GM12878 (cell line): ENCODE data around the gene M1AP. TPM values are rescaled to one million over a fixed set of nuclear protein-coding genes. Genes with fewer than 3 reads are reported as not detected.

ENCODE experiments used
- DPF2 ChIP-seq: fragments of 450-650 bp; IDR thresholded peaks from 2 replicates; pipeline ENCODE4 v1.6.1; 2017; ENCODE audit warnings: mild to moderate bottlenecking
- FOXK2 ChIP-seq: fragments of 450-650 bp; IDR thresholded peaks from 2 replicates; pipeline ENCODE4 v1.6.1; 2017; ENCODE audit warnings: mild to moderate bottlenecking, moderate library complexity
- HDAC6 ChIP-seq: fragments of 200-600 bp; sonication (generic); IDR thresholded peaks from one replicate; pipeline ENCODE4 v1.8.0; 2017; ENCODE audit warnings: antibody characterized with exemption; ENCODE audit not compliant: unreplicated experiment
- HDGF ChIP-seq: fragments of 450-650 bp; IDR thresholded peaks from 2 replicates; pipeline ENCODE4 v1.6.1; 2016; ENCODE audit warnings: antibody characterized with exemption
- IKZF1 ChIP-seq: fragments of 450-650 bp; conservative IDR thresholded peaks from 2 replicates; pipeline ENCODE4 v1.6.1; 2017; ENCODE audit warnings: antibody characterized with exemption, mild to moderate bottlenecking
- MTA2 ChIP-seq: fragments of 450-650 bp; IDR thresholded peaks from 2 replicates; pipeline ENCODE4 v1.6.1; 2016; ENCODE audit warnings: low read depth, mild to moderate bottlenecking, moderate library complexity
- NFIC ChIP-seq: IDR thresholded peaks from 2 replicates; pipeline ENCODE4 v1.6.1; 2012; ENCODE audit warnings: low read depth, mild to moderate bottlenecking, inconsistent platforms, low read length, moderate library complexity
- NR2C2 ChIP-seq: IDR thresholded peaks from 2 replicates; pipeline ENCODE4 v1.6.1; 2011; ENCODE audit warnings: borderline replicate concordance, low read depth; ENCODE audit not compliant: control insufficient read depth, insufficient read length
- POLR2AphosphoS5 ChIP-seq: IDR thresholded peaks from 2 replicates; pipeline ENCODE4 v1.6.1; 2011; ENCODE audit warnings: mild to moderate bottlenecking, low read length, inconsistent platforms
- RCOR1 ChIP-seq: conservative IDR thresholded peaks from 2 replicates; pipeline ENCODE4 v1.6.1; 2012; ENCODE audit warnings: low read depth, low read length, improper control_type of control experiment
- TBL1XR1 ChIP-seq: IDR thresholded peaks from 2 replicates; pipeline ENCODE4 v1.6.1; 2012; ENCODE audit warnings: low read depth, low read length, improper control_type of control experiment
- ZNF217 ChIP-seq: fragments of 450-650 bp; IDR thresholded peaks from 2 replicates; pipeline ENCODE4 v1.6.1; 2017; ENCODE audit warnings: antibody characterized with exemption, mild to moderate bottlenecking
- ZSCAN29 ChIP-seq: fragments of 450-650 bp; IDR thresholded peaks from 2 replicates; pipeline ENCODE4 v1.6.1; 2017; ENCODE audit warnings: mild to moderate bottlenecking, moderate library complexity
- polyA plus RNA-seq, 11 experiments: library from polyadenylated mRNA; depleted of rRNA in 4 of 11; unstranded in 6 of 11; stranded (reverse) in 5 of 11; fragments of >200 nt; fragmentation: Nextera tagmentation in 4 of 11; fragmentation: Illumina TruSeq in 1 of 11; extraction: Ambion mirVana in 4 of 11; extraction: Trizol in 1 of 11; gene quantifications; 1 replicate in 1 of 11; 2 replicates in 10 of 11; pipeline versions ENCODE4 v1.2.1 to v1.2.3, GENCODE V29; 2011 to 2016; ENCODE audit warnings: inconsistent platforms in 2 of 11, missing spikeins in 2 of 11, low read depth in 1 of 11
- total RNA-seq, 4 experiments: library from RNA; depleted of rRNA in 3 of 4; stranded (reverse); fragments of >200 nt in 3 of 4; fragmentation: Illumina TruSeq in 1 of 4; extraction: Trizol in 1 of 4; gene quantifications; 2 replicates each; pipeline versions ENCODE4 v1.2.1 to v1.2.3, GENCODE V29; 2013 to 2021
- TF ChIP-seq, protein P1 (sequence below): fragments of 450-650 bp; IDR thresholded peaks from 2 replicates; pipeline ENCODE4 v1.6.1; 2017; ENCODE audit warnings: low read depth, mild to moderate bottlenecking, moderate library complexity
- TF ChIP-seq, protein P2 (sequence below): fragments of 450-650 bp; formaldehyde crosslinking; IDR thresholded peaks from 2 replicates; pipeline ENCODE4 v1.4.0; 2020; ENCODE audit warnings: mild to moderate bottlenecking, moderate library complexity
- TF ChIP-seq, protein P3 (sequence below): fragments of 450-650 bp; IDR thresholded peaks from 2 replicates; pipeline ENCODE4 v1.6.1; 2016; ENCODE audit warnings: mild to moderate bottlenecking
- TF ChIP-seq, protein P4 (sequence below): fragments of 450-650 bp; formaldehyde crosslinking; IDR thresholded peaks from 2 replicates; pipeline ENCODE4 v1.5.0; 2022; ENCODE audit warnings: mild to moderate bottlenecking, missing genetic modification characterization
- TF ChIP-seq, protein P5 (sequence below): fragments of 450-650 bp; IDR thresholded peaks from 2 replicates; pipeline ENCODE4 v1.6.1; 2017; ENCODE audit warnings: mild to moderate bottlenecking

Gene M1AP
- total and polyA plus RNA-seq, 10 of the 15 experiments (the other 5 are each of a cell fraction or from before 2014, with no cell fraction given), result 0.04 to 0.32 (median 0.16) TPM; not detected in 4

DNA sequence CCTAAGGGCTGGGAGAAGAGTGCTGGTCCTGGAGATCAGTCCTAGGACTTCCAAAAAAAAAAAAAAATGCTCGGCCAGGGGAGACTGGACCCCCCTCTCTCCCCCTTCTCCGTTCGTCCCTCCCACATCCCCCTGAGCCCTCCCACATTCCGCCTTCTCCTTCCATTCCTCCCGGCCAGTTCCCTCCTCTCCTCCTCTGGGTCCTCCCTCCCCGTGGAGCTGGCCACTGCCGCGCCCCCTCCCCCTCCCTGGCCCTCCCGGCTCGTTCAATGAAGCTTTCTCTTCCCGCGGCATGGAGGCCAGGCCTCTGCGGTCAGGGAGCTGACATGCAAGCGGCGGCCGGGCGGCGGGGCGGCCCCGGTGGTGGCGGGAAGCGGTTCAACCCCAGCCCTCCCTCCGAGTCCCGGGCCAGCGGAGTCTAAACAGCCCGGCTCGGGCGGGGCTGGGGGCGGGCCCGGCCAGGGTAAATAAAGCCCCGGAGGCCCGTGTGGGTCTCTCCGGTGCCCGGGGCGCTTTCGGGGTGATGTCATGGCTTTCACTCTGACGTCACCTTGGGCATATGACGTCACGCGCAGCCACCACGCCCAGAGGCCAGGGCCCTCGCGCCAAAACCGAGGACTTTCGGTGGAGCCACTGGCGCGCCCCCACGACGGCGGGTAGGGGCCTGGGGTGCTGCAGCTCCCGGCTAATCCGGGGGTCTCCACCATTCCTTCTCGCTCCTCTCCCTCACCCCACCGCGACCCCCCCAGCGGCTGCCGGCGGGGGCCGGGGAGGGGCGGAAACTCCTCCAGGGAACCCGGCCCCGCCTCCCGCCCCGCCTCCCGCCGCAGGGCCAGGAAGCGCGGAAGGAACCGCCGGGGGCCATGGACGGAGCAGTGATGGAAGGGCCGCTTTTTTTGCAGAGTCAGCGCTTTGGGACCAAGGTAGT lies 94.0 kb downstream of the M1AP start, which contains the start of the genes DOK1 and LOXL3 (continued):
- TF ChIP-seq, protein P1, sequence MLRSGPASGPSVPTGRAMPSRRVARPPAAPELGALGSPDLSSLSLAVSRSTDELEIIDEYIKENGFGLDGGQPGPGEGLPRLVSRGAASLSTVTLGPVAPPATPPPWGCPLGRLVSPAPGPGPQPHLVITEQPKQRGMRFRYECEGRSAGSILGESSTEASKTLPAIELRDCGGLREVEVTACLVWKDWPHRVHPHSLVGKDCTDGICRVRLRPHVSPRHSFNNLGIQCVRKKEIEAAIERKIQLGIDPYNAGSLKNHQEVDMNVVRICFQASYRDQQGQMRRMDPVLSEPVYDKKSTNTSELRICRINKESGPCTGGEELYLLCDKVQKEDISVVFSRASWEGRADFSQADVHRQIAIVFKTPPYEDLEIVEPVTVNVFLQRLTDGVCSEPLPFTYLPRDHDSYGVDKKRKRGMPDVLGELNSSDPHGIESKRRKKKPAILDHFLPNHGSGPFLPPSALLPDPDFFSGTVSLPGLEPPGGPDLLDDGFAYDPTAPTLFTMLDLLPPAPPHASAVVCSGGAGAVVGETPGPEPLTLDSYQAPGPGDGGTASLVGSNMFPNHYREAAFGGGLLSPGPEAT, result peak; percentile 20; the same call in 1 of the 2 replicates
- no peak for TF ChIP-seq MTA2
- TF ChIP-seq NFIC, result no peak
- TF ChIP-seq NR2C2, result no peak
- TF ChIP-seq, protein P2, sequence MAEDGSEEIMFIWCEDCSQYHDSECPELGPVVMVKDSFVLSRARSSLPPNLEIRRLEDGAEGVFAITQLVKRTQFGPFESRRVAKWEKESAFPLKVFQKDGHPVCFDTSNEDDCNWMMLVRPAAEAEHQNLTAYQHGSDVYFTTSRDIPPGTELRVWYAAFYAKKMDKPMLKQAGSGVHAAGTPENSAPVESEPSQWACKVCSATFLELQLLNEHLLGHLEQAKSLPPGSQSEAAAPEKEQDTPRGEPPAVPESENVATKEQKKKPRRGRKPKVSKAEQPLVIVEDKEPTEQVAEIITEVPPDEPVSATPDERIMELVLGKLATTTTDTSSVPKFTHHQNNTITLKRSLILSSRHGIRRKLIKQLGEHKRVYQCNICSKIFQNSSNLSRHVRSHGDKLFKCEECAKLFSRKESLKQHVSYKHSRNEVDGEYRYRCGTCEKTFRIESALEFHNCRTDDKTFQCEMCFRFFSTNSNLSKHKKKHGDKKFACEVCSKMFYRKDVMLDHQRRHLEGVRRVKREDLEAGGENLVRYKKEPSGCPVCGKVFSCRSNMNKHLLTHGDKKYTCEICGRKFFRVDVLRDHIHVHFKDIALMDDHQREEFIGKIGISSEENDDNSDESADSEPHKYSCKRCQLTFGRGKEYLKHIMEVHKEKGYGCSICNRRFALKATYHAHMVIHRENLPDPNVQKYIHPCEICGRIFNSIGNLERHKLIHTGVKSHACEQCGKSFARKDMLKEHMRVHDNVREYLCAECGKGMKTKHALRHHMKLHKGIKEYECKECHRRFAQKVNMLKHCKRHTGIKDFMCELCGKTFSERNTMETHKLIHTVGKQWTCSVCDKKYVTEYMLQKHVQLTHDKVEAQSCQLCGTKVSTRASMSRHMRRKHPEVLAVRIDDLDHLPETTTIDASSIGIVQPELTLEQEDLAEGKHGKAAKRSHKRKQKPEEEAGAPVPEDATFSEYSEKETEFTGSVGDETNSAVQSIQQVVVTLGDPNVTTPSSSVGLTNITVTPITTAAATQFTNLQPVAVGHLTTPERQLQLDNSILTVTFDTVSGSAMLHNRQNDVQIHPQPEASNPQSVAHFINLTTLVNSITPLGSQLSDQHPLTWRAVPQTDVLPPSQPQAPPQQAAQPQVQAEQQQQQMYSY (CRISPR knock-in tag), result no peak
- TF ChIP-seq, protein P3, sequence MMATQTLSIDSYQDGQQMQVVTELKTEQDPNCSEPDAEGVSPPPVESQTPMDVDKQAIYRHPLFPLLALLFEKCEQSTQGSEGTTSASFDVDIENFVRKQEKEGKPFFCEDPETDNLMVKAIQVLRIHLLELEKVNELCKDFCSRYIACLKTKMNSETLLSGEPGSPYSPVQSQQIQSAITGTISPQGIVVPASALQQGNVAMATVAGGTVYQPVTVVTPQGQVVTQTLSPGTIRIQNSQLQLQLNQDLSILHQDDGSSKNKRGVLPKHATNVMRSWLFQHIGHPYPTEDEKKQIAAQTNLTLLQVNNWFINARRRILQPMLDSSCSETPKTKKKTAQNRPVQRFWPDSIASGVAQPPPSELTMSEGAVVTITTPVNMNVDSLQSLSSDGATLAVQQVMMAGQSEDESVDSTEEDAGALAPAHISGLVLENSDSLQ, result no peak
- TF ChIP-seq FOXK2, result no peak
- TF ChIP-seq ZSCAN29, result no peak
- TF ChIP-seq TBL1XR1, result no peak
- TF ChIP-seq RCOR1, result no peak
- TF ChIP-seq DPF2, result peak; percentile 91; the same call in 1 of the 2 replicates
- TF ChIP-seq, protein P4, sequence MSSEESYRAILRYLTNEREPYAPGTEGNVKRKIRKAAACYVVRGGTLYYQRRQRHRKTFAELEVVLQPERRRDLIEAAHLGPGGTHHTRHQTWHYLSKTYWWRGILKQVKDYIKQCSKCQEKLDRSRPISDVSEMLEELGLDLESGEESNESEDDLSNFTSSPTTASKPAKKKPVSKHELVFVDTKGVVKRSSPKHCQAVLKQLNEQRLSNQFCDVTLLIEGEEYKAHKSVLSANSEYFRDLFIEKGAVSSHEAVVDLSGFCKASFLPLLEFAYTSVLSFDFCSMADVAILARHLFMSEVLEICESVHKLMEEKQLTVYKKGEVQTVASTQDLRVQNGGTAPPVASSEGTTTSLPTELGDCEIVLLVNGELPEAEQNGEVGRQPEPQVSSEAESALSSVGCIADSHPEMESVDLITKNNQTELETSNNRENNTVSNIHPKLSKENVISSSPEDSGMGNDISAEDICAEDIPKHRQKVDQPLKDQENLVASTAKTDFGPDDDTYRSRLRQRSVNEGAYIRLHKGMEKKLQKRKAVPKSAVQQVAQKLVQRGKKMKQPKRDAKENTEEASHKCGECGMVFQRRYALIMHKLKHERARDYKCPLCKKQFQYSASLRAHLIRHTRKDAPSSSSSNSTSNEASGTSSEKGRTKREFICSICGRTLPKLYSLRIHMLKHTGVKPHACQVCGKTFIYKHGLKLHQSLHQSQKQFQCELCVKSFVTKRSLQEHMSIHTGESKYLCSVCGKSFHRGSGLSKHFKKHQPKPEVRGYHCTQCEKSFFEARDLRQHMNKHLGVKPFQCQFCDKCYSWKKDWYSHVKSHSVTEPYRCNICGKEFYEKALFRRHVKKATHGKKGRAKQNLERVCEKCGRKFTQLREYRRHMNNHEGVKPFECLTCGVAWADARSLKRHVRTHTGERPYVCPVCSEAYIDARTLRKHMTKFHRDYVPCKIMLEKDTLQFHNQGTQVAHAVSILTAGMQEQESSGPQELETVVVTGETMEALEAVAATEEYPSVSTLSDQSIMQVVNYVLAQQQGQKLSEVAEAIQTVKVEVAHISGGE, result no peak
- no peak; the same call in none of the 2 replicates for TF ChIP-seq ZNF217
- TF ChIP-seq HDAC6, result no peak
- no peak; the same call in 1 of the 2 replicates for TF ChIP-seq HDGF
- TF ChIP-seq IKZF1, result peak; percentile 74
- no peak for TF ChIP-seq POLR2AphosphoS5
- TF ChIP-seq, protein P5, sequence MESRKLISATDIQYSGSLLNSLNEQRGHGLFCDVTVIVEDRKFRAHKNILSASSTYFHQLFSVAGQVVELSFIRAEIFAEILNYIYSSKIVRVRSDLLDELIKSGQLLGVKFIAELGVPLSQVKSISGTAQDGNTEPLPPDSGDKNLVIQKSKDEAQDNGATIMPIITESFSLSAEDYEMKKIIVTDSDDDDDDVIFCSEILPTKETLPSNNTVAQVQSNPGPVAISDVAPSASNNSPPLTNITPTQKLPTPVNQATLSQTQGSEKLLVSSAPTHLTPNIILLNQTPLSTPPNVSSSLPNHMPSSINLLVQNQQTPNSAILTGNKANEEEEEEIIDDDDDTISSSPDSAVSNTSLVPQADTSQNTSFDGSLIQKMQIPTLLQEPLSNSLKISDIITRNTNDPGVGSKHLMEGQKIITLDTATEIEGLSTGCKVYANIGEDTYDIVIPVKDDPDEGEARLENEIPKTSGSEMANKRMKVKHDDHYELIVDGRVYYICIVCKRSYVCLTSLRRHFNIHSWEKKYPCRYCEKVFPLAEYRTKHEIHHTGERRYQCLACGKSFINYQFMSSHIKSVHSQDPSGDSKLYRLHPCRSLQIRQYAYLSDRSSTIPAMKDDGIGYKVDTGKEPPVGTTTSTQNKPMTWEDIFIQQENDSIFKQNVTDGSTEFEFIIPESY, result no peak
